Ishikawa (cell line): ENCODE results near the gene C13orf46.

ENCODE experiments used
- CEBPB ChIP-seq: IDR thresholded peaks from 2 replicates; pipeline ENCODE4 v1.6.1; 2012
- CREB1 ChIP-seq: IDR thresholded peaks from 2 replicates; pipeline ENCODE4 v1.6.1; 2012; ENCODE audit warnings: low read depth
- EGR1 ChIP-seq: IDR thresholded peaks from 2 replicates; pipeline ENCODE4 v1.6.1; 2012
- EP300 ChIP-seq: IDR thresholded peaks from 2 replicates; pipeline ENCODE4 v1.6.1; 2012; ENCODE audit warnings: borderline replicate concordance
- FOXM1 ChIP-seq: IDR thresholded peaks from 2 replicates; pipeline ENCODE4 v1.6.1; 2012; ENCODE audit warnings: low read depth, borderline replicate concordance
- RAD21 ChIP-seq: IDR thresholded peaks from 2 replicates; pipeline ENCODE4 v1.6.1; 2012; ENCODE audit warnings: low read depth
- TAF1 ChIP-seq: IDR thresholded peaks from 2 replicates; pipeline ENCODE4 v1.6.1; 2012; ENCODE audit warnings: low read depth, mild to moderate bottlenecking
- YY1 ChIP-seq: IDR thresholded peaks from 2 replicates; pipeline ENCODE4 v1.6.1; 2012; ENCODE audit warnings: low read depth
- TF ChIP-seq, protein P1 (sequence below): IDR thresholded peaks from 2 replicates; pipeline ENCODE4 v1.6.1; 2012; ENCODE audit warnings: low read depth, mild to moderate bottlenecking
- TF ChIP-seq, protein P2 (sequence below): IDR thresholded peaks from 2 replicates; pipeline ENCODE4 v1.6.1; 2012

DNA sequence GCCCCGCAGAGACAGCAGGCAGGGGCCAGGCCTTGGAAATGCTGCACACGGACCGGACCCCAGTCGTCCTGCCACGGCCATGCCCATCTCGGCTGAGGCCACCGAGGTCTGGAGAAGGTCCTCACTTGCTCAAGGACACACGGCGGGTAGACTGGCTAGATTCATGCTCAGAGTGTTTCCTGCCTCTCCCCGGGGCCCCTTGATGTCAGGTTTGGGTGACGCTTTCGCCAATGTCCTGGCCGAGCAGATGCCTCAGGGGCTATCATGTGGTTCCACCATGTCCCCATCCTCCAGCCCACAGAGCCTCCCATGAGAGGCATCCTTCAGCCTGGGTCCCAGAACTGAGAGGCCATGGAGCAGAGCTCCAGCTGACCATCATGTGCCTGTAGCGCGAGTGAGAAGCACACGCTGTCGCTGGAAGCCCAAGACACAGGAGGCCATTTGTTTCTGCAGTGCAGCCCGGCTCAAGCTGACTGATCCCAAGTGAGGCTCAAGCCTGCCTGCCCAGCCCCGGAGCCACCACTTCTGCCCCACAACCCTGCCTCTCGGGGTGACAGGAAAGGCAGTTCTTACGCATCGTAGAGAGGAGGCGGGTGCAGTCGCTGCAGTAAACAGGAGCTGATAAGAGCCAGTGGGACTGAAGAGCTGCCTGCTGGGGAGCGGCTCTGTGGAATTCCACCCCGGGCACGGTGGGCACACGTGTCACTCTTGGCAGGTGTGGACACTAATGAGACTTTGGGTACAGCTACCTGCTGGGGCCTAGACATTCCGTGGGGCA lies 56.1 kb downstream of the C13orf46 start:
- TF ChIP-seq EP300 (no peak), YY1 (no peak), CREB1 (no peak), RAD21 (no peak), TAF1 (no peak), CEBPB (no peak), EGR1 (no peak), FOXM1 (no peak)
- TF ChIP-seq, protein P1, sequence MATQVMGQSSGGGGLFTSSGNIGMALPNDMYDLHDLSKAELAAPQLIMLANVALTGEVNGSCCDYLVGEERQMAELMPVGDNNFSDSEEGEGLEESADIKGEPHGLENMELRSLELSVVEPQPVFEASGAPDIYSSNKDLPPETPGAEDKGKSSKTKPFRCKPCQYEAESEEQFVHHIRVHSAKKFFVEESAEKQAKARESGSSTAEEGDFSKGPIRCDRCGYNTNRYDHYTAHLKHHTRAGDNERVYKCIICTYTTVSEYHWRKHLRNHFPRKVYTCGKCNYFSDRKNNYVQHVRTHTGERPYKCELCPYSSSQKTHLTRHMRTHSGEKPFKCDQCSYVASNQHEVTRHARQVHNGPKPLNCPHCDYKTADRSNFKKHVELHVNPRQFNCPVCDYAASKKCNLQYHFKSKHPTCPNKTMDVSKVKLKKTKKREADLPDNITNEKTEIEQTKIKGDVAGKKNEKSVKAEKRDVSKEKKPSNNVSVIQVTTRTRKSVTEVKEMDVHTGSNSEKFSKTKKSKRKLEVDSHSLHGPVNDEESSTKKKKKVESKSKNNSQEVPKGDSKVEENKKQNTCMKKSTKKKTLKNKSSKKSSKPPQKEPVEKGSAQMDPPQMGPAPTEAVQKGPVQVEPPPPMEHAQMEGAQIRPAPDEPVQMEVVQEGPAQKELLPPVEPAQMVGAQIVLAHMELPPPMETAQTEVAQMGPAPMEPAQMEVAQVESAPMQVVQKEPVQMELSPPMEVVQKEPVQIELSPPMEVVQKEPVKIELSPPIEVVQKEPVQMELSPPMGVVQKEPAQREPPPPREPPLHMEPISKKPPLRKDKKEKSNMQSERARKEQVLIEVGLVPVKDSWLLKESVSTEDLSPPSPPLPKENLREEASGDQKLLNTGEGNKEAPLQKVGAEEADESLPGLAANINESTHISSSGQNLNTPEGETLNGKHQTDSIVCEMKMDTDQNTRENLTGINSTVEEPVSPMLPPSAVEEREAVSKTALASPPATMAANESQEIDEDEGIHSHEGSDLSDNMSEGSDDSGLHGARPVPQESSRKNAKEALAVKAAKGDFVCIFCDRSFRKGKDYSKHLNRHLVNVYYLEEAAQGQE = no peak
- TF ChIP-seq, protein P2, sequence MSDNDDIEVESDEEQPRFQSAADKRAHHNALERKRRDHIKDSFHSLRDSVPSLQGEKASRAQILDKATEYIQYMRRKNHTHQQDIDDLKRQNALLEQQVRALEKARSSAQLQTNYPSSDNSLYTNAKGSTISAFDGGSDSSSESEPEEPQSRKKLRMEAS = no peak
